ENCODE data around the gene EBF3.
"Not testable (repeated sequence)": the region's sequence is repeated elsewhere in the genome, so short reads cannot be mapped to it uniquely, and the experiment has no call there.

The EBF3 gene

GRCh38 chr10:129926066-129927055, 37.7 kb downstream of the EBF3 start:
- no peak for DNase-seq (ENCODE audit: low spot score)

GRCh38 chr10:129924375-129925085, 39.5 kb downstream of the EBF3 start:
- DNase-seq (ENCODE audit: low spot score), result no peak

GRCh38 chr10:129922598-129923123, 41.4 kb downstream of the EBF3 start:
- no peak for DNase-seq (ENCODE audit: low spot score)

- no peak for DNase-seq (ENCODE audit: low spot score)
Measured at GRCh38 chr10:129921801-129922597, 42.1 kb downstream of the EBF3 start.

- DNase-seq (ENCODE audit: low spot score), result no peak
Measured at GRCh38 chr10:129921065-129921670, 42.9 kb downstream of the EBF3 start.

GRCh38 chr10:129920187-129920586, 43.9 kb downstream of the EBF3 start:
- DNase-seq (ENCODE audit: low spot score), result not testable (repeated sequence)

- DNase-seq (ENCODE audit: low spot score), result no peak
Measured at GRCh38 chr10:129919358-129919757, 44.7 kb downstream of the EBF3 start.

- DNase-seq (ENCODE audit: low spot score), result no peak
Measured at GRCh38 chr10:129918836-129919235, 45.2 kb downstream of the EBF3 start.

GRCh38 chr10:129918401-129918800, 45.7 kb downstream of the EBF3 start:
- no peak for DNase-seq (ENCODE audit: low spot score)

GRCh38 chr10:129917936-129918335, 46.1 kb downstream of the EBF3 start:
- no peak for DNase-seq (ENCODE audit: low spot score)

- no peak for DNase-seq (ENCODE audit: low spot score)
Measured at GRCh38 chr10:129916506-129916995, 47.5 kb downstream of the EBF3 start.

- DNase-seq (ENCODE audit: low spot score), result no peak
Measured at GRCh38 chr10:129915526-129916378, 48.3 kb downstream of the EBF3 start.

- no peak for DNase-seq (ENCODE audit: low spot score)
Measured at GRCh38 chr10:129914960-129915359, 49.1 kb downstream of the EBF3 start.

- no peak for DNase-seq (ENCODE audit: low spot score)
Measured at GRCh38 chr10:129914153-129914855, 49.8 kb downstream of the EBF3 start.

GRCh38 chr10:129912986-129913695, 50.9 kb downstream of the EBF3 start:
- no peak for DNase-seq (ENCODE audit: low spot score)

- no peak for DNase-seq (ENCODE audit: low spot score)
Measured at GRCh38 chr10:129912166-129912917, 51.7 kb downstream of the EBF3 start.

- DNase-seq (ENCODE audit: low spot score), result no peak
Measured at GRCh38 chr10:129911451-129912165, 52.5 kb downstream of the EBF3 start.

- DNase-seq (ENCODE audit: low spot score), result no peak
Measured at GRCh38 chr10:129910861-129911260, 53.2 kb downstream of the EBF3 start.

Data from cerebellar cortex (tissue), 1 donor.